GM18870 (cell line): ENCODE measurements around the gene SERBP1.
A peak's percentile ranks its signal among the peaks of the same experiment; 100 is the strongest.
"Not testable (repeated sequence)": the region's sequence is repeated elsewhere in the genome, so short reads cannot be mapped to it uniquely, and the experiment has no call there.

ENCODE experiments used
- ATAC-seq: cut with Tn5 transposase; IDR thresholded peaks from one replicate; pipeline ENCODE4 v1.9.1; 2021; ENCODE audit warnings: moderate library complexity; ENCODE audit not compliant: unreplicated experiment

The SERBP1 gene

DNA sequence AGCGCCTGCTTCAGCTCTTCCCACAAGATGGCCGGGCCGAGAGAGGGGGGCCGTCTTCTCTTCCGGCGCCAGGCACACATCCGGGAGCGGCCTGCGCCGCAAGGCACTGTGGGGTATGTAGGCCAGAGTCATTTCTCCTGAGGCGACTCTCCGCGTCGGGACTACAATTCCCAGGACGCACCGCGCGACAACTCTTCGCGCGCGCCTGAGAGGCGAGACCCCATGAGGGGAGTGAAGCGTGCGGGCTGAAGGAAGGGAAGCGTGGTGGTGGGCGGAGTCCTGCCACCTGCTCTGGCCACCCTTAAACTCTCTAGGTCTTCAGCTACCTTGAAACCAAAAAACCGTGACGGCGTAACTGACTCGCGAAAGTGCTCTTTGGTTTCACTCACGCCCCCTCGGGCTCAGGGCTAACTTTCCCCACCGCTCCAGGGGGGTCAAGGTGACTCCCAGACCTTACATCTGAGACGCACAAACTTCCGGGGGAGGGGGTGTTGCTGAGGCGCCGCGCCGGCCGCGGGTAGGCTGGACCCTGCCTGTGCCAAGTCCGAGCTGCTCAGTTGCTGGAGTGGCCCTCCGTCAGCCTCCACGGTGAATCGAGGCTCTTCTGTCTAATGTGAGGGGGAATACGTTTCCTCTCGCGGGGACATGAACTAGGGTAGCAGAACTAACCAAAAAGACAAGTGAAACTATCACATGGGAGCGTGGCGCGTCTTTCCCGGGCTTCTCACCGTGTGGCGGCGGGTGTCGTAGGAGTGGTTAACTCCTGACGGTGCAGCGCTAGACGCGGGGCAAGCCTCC, at the start of gene SERBP1:
TSS of gene SERBP1 (minus strand) at position 45 of the 798 bp plus-strand sequence. CDS start 102 bp downstream, outside the sequence.
- peak; percentile 84 for ATAC-seq

DNA sequence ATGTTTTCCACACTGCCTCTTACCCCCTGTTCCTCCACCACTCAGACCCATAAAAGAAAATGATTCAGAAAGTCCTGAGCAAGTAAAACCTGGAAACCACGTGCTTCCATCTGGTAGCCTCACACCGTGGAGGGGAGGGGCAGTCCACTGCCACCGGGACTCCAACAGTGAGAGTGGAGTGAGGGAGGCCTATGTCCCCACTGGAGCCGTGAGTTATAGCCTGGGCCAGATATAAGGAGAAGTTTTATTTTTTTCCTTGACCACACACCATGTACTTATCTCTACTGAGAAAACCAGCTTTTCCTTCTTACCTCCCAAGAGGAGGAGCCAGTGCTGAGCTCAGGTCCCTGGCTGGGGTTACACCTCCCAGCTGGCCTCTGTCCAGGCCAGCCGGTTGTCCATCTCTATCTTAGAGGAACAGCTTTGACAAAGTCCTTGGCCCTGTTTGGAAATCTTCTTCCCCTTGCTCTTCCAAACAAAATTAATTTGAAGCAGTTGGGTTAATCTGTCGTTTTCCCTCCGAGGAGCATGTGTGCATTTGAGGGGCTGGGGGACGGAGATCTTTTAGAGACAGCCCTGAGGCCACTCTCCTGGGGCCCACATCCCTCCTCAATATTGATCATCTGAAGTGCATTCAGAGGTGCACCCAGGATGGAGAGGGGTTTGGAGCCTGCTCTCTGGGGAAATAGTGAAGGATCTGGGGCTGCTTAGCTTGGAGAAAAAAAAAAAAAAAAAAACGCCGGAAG, 49.1 kb upstream of the SERBP1 start:
- no peak for ATAC-seq

DNA sequence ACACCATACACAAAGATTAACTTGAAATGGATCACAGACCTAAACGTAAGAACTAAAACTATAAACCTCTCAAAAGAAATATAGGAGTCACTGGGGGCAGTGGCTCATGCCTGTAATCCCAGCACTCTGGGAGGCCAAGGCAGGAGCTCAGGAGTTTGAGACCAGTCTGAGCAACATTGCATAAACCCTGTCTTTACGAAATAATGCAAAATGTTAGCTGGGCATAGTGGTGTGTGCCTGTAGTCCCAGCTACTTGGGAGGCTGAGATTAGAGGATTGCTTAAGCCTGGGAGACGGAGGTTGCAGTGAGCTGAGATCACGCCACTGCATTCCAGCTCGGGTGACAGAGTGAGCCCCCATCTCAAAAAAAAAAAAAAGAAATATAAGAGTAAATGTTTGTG, 46.7 kb upstream of the SERBP1 start:
- ATAC-seq, result no peak

DNA sequence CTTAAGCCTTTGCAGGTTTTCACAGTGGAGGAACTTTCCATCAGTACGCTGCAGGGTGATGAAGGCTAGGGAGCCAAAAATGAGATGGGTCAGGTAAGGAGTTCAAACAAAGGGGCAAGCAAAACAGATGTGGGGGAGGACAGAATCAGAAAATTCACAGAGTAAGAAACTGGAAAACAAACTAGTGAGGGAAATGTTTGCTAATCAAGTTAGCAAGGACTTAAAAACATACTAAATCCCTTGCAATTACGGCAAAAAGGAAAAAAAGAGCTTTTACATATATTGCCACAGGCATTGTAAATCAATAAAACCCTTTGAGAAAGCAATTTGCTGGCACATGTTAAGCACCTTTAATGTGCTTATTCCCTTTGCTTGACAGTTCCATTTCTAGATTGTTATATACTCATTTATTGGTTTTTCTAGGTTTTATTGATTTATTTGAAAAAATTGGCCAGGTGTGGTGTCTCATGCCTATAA, 45.8 kb upstream of the SERBP1 start:
- ATAC-seq, result no peak

DNA sequence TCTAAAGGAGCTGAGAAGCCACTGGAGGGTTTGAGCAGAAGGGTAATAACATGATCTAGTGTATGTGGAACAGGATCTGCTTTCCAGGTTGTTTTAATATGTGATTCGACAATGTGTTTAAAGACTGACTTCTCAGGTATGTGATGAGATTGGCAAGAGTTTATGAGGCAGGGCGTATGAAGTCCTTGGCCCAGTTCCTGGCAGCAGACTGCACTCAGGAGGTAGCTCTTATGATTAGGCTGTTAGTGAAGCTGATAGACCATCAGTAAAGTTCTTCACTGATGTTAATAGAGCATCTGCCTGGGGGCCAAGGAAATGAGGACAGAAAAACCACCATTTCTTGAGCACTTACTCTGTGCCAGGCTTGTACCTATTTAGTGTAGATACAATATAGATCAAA, 41.9 kb upstream of the SERBP1 start:
- no peak for ATAC-seq

DNA sequence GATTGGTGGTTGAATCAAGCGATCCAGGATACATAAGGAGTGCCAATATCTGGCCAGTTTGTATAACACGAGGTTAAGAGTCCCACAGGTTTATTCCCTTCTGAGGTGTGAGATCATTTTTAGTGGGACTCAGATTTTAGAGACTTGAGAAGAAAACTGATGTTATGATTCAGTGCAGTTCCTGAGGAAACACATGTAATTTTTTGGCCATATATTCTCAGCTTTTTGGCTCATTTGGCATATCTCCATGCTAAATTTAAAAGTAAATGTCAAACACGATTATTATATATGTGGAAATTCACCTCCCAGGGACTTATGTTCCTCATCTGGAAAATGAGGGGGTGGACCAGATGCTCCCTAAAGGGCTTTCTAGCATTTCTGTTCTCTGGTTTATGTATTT, 39.2 kb upstream of the SERBP1 start:
- no peak for ATAC-seq

DNA sequence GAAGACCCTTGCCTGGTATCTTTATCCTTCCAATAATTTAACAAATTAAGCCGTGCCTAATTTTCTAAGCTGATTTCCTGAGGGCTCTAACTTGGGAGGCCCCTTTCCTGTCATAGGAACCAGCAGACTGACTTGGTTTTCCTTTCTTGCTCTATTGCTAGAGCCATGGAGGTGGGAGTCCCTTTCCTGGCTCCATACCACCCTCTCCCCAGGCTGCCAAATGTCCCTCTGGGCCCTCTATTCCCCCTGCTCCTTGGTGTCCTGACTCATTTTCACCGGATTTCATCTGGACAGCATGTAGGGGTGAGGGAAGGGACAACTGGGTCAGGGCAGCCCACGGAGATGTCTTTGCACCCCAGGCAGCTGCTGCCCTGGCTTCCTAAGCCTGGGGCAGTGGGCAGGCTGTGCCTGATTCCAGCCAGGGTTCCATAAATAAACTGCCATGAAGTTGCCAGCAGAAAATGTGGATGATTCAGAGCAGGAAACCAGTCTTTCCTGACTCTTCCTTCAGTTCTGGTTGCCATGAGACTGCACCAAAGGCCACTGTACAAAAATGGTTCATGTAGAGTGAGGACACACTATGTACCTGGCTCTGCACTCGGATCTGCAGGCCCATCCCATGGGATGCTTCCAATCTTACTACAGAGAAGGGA, 38.0 kb upstream of the SERBP1 start:
- ATAC-seq, result no peak

DNA sequence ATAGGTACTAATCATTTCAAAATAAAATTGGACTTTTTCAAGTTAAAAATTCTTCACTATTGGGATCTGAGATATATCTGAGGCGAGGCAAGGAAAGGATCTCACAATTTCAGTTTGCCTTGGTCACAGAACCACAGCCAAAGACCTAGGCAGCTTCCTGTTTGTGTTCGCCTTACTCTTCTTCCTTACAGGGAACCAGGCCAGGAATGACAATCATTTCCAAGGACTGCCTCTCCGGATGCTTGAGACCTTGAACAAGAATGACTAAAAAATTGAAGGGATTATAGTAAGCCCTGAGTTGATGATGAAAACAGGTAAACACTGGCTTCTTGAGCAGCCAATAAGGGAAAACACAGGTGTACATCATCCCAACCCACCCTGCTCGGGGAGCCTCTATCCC, 35.2 kb upstream of the SERBP1 start:
- no peak for ATAC-seq

DNA sequence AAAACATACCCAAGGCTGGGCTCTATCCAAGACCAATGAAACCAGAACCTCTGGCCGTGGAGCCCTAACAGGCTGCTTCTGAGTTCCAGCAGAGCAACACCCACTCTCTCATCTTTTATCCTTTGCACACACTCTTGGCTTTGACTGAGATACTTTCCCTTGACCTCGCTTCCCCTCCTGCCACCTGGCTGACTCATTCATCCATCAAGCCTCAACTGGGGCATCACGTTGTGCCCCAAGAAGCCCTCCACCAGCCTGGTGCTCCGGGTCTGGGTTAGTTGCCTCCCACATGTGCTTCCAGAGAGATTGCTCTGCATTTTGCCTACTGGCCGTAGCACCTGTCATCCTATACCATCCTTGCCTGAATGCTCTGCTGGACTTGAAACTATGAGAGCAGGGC, 34.5 kb upstream of the SERBP1 start:
- no peak for ATAC-seq

DNA sequence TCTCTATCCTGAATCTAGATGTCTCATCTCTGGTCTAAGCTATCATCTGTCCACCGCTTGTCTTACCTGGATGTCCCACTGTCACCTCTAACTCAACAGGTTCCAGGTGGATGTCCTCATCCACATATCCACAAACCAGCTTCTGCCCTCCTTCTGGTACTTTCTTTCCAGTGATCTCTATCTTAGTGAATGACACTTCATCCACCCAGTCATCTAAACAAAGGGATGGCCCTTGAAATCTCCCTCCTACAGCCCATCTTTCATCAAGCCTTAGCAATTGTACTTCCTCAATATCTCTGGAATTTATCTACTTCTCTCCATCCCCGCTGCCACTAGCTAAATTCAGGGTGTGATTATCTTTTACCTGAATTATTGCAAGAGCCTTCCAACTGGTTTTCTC, 33.9 kb upstream of the SERBP1 start:
- ATAC-seq, result no peak

DNA sequence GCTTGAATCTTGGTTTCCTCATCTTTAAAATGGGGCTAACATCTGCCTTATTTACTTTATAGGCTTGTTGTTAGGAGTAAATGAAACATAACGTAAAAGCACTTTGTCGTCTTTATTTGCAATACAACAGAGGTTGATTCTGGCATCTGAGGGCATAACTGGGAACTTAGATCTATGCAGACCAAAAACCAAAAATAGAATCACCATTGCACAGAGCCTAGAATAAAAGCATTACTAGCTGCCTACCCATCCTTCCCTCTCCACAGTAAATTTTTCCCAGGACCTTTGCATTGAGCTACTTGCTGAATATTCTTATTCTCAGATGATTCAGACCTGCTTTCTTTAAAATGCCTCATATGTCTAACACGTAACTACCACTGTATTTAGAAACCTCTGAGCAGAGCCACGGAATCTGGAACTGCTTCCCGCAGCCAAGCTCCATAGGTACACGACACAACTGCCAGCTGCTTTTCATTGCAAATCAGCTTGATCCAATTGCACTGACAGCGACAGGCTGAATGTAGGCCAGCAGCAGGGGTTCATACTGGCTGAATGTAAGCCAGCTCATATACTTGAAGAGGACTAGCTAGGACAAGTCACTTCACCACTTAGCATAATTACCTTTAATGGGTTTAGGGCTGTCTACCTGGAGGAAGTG, 33.2 kb upstream of the SERBP1 start:
- ATAC-seq, result no peak

DNA sequence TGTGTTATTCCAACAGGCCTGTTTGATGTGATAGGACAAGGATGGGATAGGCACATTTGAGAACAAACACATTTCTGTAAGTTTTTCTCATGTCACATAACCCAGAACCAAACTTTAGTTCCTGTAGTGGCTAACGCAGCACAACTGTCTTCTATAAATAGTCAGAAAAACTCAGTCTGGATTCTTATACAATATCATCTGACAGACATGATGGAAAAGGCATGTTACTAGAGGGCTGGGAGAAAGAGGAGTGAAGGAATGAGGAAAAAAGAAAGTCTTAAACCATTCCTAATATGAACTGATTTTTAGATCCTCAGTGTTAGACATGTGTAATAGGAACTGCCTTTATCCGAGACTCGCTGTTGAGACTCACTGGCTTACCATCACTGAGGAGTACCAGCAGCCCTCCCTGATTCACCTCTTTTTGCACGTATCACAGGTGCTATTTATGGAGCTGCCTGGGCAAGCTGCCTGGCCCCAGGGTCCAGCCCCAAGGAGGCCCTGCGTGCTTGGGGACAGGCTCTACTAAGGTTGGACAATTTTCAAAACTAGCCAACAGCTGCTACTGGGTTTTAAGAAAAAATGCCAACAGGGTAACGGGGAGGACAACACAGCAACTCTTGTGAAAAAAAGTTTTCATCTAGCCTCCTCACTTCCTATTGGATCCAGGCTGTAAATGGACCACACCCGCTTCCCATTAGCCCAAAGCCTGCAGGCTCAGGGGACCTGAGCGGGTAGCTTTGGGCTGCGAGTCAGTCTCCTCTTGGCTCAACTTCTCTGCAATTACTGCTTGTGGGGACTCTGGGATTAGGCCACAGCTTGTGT, 30.7 kb upstream of the SERBP1 start:
- ATAC-seq, result no peak

DNA sequence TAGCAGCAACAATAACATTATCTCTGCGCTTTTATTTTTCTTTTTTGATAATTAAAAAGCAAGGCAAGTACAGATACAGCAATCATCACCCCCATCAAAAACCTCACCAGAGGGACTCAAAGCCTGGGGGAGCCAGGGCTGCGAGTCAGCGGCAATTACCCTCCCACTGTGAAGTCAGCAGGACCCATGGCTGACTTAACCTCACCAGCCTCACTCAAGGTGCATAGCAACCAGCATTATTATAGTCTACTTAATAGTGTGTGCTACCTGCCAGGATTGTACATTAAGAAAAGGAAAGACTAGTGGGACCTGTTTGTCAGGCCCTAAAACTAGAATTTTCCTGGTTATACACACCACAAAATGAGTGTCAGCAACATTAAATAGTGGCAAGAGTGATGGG, 28.9 kb upstream of the SERBP1 start:
- no peak for ATAC-seq

DNA sequence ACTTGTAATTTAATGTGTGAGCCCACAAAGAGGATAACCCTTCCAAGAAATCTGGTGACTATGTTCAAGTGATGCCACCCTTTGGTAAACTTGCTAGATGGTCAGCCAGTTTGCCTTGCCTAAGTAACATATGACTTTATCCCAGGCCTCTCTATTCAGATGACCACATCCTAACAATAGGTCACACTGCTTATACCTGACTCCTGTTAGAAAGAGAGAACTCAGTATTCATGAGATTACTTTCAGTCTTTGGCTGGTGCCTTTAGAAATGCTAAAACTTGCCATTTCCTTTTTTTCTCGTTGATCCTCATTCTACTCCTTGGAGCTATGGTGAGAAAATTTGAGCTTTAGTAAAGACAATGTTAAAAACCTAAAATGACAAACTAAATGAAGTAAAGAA, 28.5 kb upstream of the SERBP1 start:
- ATAC-seq, result no peak

DNA sequence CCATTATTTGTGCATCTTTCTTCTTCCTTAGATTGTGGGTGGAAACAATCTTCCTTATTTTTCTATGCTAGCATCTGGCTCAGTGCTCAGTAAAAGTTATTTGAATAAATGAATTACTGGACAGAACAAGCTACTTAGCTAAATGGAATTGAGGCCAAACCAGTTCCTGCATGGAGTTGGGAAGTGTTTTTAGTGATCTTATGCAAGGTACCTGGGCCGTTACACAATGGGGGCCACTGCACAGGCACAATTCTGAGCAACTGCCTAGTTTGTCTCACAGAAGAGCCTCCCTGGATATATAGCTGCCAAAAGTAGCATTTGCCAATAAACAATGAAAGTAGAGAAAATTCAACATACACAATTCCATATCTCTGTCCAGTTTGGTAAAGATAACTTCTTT, 27.0 kb upstream of the SERBP1 start:
- ATAC-seq, result no peak

DNA sequence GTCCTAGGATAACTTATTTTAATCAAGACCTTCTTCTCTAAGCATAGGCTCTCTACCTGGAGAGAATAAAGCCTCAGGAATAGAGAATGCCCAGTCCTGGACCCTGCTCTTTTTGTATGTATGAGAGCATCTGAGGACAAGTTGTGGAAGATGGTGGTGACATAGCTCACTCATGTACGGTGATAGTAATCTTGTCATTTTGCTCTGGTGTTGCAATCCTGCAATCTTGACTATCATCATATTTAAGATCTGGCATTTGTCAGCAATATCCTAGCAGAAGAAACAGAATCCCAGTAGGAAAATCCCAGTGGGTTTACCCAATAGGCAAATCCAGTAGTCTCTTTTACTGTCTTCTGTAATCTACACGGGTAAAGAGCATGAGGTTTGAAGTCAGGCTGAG, 21.6 kb upstream of the SERBP1 start:
- no peak for ATAC-seq

DNA sequence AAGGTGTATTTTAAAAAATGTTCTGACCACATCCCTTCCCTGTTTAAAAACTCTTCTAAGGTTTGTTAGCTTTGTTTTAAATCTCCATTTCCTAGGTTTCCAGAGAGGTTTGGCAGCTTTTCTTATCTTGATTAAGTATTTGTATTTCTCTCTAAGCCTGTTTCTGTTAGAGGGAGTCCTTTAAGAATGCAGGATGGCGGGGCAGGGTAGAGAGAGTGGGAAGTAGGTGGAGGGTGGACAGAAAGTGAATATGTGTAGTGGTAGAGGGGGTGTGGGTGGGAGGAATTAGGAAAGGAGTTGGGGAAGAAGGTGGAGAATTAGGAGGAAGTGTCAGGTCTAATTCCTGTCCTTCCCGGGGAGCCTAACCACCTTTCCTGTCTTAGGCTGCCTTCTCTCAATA, 21.2 kb upstream of the SERBP1 start:
- ATAC-seq, result no peak

DNA sequence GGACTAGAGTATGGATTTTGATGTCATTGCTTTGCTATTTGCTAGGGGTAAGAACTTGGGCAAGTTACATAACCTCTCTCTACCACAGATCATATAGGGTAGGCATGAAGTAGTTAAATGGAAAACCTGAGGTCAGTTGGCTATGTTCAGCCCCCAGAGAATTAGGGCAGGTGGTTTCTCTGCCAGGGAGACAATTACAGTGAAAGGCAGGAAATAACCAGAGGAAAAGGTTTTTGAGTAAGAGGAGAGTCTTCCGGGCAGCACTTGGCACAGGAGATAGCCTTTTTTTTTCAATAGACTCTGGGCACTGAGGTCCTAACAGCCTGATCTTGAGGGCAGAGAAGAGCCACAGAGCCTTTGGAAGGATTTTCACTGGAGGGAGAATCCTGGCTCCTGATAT, 16.7 kb upstream of the SERBP1 start:
- no peak for ATAC-seq

DNA sequence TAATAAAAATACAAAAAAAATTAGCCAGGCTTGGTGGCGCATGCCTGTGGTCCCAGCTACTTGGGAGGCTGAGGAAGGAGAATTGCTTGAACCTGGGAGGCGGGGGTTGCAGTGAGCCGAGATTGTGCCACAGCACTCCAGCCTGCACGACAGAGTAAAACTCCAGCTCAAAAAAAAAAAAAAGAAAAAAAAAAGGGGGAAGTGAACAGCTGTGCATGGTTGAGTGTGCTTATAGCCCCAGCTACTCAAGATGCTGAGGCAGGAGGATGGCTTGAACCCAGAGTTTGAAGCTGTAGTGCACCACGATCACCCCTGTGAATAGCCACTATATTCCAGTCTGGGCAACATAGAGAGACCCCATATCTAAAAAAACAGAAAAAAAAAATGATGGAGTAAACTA, 15.8 kb upstream of the SERBP1 start:
- ATAC-seq, result not testable (repeated sequence)

DNA sequence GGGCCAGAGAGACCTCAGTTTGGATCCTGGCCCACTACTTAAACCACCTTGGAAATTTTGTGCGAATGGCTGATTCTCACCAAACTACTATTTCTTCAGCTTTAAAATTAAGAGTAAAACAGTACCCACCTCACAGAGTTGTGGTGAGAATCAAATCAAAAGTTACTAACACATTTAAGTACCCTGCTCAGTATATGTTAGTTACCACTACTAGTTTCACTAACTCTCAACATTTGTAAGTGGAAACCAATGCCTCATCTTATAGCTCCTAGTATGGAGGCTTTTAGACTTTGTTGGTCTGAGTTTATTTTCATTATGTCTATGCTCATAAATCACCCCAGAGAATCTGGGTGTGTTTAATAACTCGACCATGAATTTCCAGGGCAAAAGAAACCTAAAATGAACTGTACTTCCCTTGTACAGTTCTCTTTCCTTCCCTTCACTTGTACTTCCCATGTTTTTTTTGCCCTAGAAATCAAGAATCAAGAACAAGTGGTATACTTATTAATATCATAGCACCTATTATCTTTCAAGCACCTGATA, 11.6 kb upstream of the SERBP1 start:
- ATAC-seq, result no peak
